Lung (tissue), 12 donors: Measurements from ENCODE around the gene TROAP. TPM values are rescaled to one million over a fixed set of nuclear protein-coding genes. Genes with fewer than 3 reads are reported as not detected.
A peak's percentile ranks its signal among the peaks of the same experiment; 100 is the strongest.

Experiments used
- ATAC-seq: fragments of 200-7000 bp; cut with Tn5 transposase; one replicate; pipeline ENCODE4 v1.9.1; 2020; ENCODE audit warnings: moderate number of reproducible peaks; ENCODE audit not compliant: insufficient read depth, low FRiP score
- DNase-seq, 3 donors: peaks; one replicate each; pipeline ENCODE4 v3.0.0-alpha.2; 2013 to 2017
- H3K27ac ChIP-seq, 2 donors: one replicate each; pipeline ENCODE4 v1.5.1; 2013; ENCODE audit warnings: mild to moderate bottlenecking in 2 of 2, moderate library complexity in 2 of 2, control low read depth in 1 of 2, inconsistent platforms in 1 of 2, low read depth in 1 of 2, low read length in 1 of 2
- H3K27me3 ChIP-seq, 3 donors: one replicate each; pipeline ENCODE4 v1.5.1; 2013; ENCODE audit warnings: low read length in 2 of 3; ENCODE audit not compliant: control insufficient read depth in 3 of 3, insufficient read depth in 3 of 3
- H3K36me3 ChIP-seq, 4 donors: one replicate each; pipeline ENCODE4 v1.5.1; 2013; ENCODE audit warnings: low read length in 4 of 4, mild to moderate bottlenecking in 1 of 4, moderate library complexity in 1 of 4; ENCODE audit not compliant: control insufficient read depth in 4 of 4, insufficient read depth in 4 of 4
- H3K4me1 ChIP-seq, 5 donors: one replicate each; pipeline ENCODE4 v1.5.1; 2013; ENCODE audit warnings: low read length in 5 of 5, mild to moderate bottlenecking in 2 of 5, moderate library complexity in 1 of 5; ENCODE audit not compliant: control insufficient read depth in 5 of 5, insufficient read depth in 5 of 5
- H3K4me3 ChIP-seq: one replicate; pipeline ENCODE4 v1.5.1; 2013; ENCODE audit warnings: mild to moderate bottlenecking, control low read depth, moderate library complexity
- H3K9ac ChIP-seq, 2 donors: one replicate each; pipeline ENCODE4 v1.5.1; 2013; ENCODE audit warnings: low read length in 2 of 2, control low read depth in 1 of 2; ENCODE audit not compliant: insufficient read depth in 1 of 2
- H3K9me3 ChIP-seq, 4 donors: one replicate each; pipeline ENCODE4 v1.5.1; 2013; ENCODE audit warnings: low read length in 3 of 4, mild to moderate bottlenecking in 1 of 4, moderate library complexity in 1 of 4; ENCODE audit not compliant: control insufficient read depth in 4 of 4, insufficient read depth in 3 of 4
- CTCF ChIP-seq: IDR thresholded peaks from 2 replicates; pipeline ENCODE4 v1.5.1; 2012; ENCODE audit warnings: mild to moderate bottlenecking; ENCODE audit errors: control extremely low read depth, extremely low read depth
- WGBS, 2 donors: extraction: QIAGEN DNeasy Blood & Tissue Kit; methylation state at CpG; one replicate each; pipeline ENCODE4 v1.1.7; 2013; 5-methylcytosine and 5-hydroxymethylcytosine counted together
- polyA plus RNA-seq, 2 donors: library from polyadenylated mRNA; stranded (reverse); fragments of 200-250 nt; gene quantifications; one replicate each; pipeline ENCODE4 v1.2.1, GENCODE V29; 2013
- total RNA-seq, 2 donors: library from RNA; depleted of rRNA in 1 of 2; stranded (reverse); fragments of >200 nt in 1 of 2; gene quantifications; one replicate each; pipeline ENCODE4 v1.2.1, GENCODE V29; 2014 to 2021
- donor health status: control.
- donor health status: control.
- donor health status: Bipolar disorder and iron deficiency.
- donor health status: healthy.
- donor health status: DM: yes; HTN: yes; CAD: no.

TROAP gene
- total and polyA plus RNA-seq, 4 donors: 1.2 to 4.6 (median 3.2) TPM

- 52 to 54% methylated on average over 6 of the region's 6 CpGs for WGBS, 2 donors
- no peaks in the 10 kb centered on the region for H3K36me3 ChIP-seq
- ATAC-seq (no peak), DNase-seq (no peak)
- H3K9ac ChIP-seq: no peak overlapping the region
- no peak overlapping the region for H3K27ac ChIP-seq
- H3K27me3 ChIP-seq: peaks cover 0 to 17% (median 0%) of the 10 kb centered on the region in 3 donors
- TF ChIP-seq CTCF: no peak
- H3K4me3 ChIP-seq: no peak overlapping the region
- peaks cover 0 to 2% (median 0%) of the 10 kb centered on the region in 4 donors for H3K9me3 ChIP-seq
- H3K4me1 ChIP-seq: peaks cover 0 to 6% (median 0%) of the 10 kb centered on the region in 5 donors
Observed at GRCh38 chr12:49287876-49288275, 35.2 kb upstream of the TROAP start.

- H3K27me3 ChIP-seq: peaks cover 0 to 21% (median 0%) of the 10 kb centered on the region in 3 donors
- H3K4me3 ChIP-seq: no peak overlapping the region
- no peak for ATAC-seq
- H3K9me3 ChIP-seq: peaks cover 0 to 2% (median 0%) of the 10 kb centered on the region in 4 donors
- 11% methylated on average over 11 of the region's 11 CpGs for WGBS, 2 donors
- H3K4me1 ChIP-seq: peaks cover 0 to 12% (median 2%) of the 10 kb centered on the region in 5 donors
- no peaks in the 10 kb centered on the region for H3K36me3 ChIP-seq
- H3K9ac ChIP-seq: no peak overlapping the region
- H3K27ac ChIP-seq: no peak overlapping the region
- peak; percentile 70 to 74 (median 74) for DNase-seq
- peak; percentile 79 for TF ChIP-seq CTCF
Observed at GRCh38 chr12:49288412-49288853, 34.6 kb upstream of the TROAP start.

- WGBS, 2 donors: 80 to 85% methylated on average over 9 of the region's 9 CpGs
- DNase-seq (no peak), ATAC-seq (no peak)
- H3K4me1 ChIP-seq: peaks cover 0 to 17% (median 6%) of the 10 kb centered on the region in 5 donors
- no peak for TF ChIP-seq CTCF
- H3K9ac ChIP-seq: no peak overlapping the region
- peaks cover 0 to 2% (median 0%) of the 10 kb centered on the region in 4 donors for H3K9me3 ChIP-seq
- H3K4me3 ChIP-seq: no peak overlapping the region
- no peak overlapping the region for H3K27ac ChIP-seq
- H3K27me3 ChIP-seq: peaks cover 0 to 24% (median 0%) of the 10 kb centered on the region in 3 donors
- H3K36me3 ChIP-seq: no peaks in the 10 kb centered on the region
Observed at GRCh38 chr12:49288922-49289555, 34.0 kb upstream of the TROAP start.

GRCh38 chr12:49292729-49293055 lies 30.4 kb upstream of the TROAP start:
- H3K27ac ChIP-seq: peak overlapping the region in 1 of 2 donors; percentile 13
- DNase-seq (peak in 1 of 3 donors; percentile 13), ATAC-seq (no peak)
- no peak overlapping the region for H3K9ac ChIP-seq
- peaks cover 0 to 25% (median 16%) of the 10 kb centered on the region in 5 donors for H3K4me1 ChIP-seq
- peaks cover 0 to 52% (median 28%) of the 10 kb centered on the region in 3 donors for H3K27me3 ChIP-seq
- no peaks in the 10 kb centered on the region for H3K9me3 ChIP-seq
- H3K4me3 ChIP-seq: no peak overlapping the region
- no peaks in the 10 kb centered on the region for H3K36me3 ChIP-seq
- no peak for TF ChIP-seq CTCF
- 64 to 87% methylated on average over 7 of the region's 7 CpGs for WGBS, 2 donors
